GM19240 (cell line): ENCODE measurements around the gene SECISBP2L.

Experiments
- DNase-seq: peaks from one replicate; pipeline ENCODE4 v3.0.0; 2011; ENCODE audit warnings: low spot score; ENCODE audit not compliant: insufficient read length

Gene SECISBP2L

GRCh38 chr15:49058559-49058958 lies 12.3 kb upstream of the SECISBP2L start:
- no peak for DNase-seq

- DNase-seq = no peak
Measured at GRCh38 chr15:49055630-49056029, 9.4 kb upstream of the SECISBP2L start.

- no peak for DNase-seq
Measured at GRCh38 chr15:49052662-49053061, 6.4 kb upstream of the SECISBP2L start.

- no peak for DNase-seq
Measured at GRCh38 chr15:49047456-49047855, 1.2 kb upstream of the SECISBP2L start.

- DNase-seq = no peak
Measured at GRCh38 chr15:49045751-49046219, 461 bp downstream of the SECISBP2L start.

GRCh38 chr15:49044766-49045606 lies 1.3 kb downstream of the SECISBP2L start:
- no peak for DNase-seq

GRCh38 chr15:49044002-49044401 lies 2.2 kb downstream of the SECISBP2L start:
- no peak for DNase-seq

GRCh38 chr15:49042165-49042564 lies 4.1 kb downstream of the SECISBP2L start:
- no peak for DNase-seq

- no peak for DNase-seq
Measured at GRCh38 chr15:49041426-49041825, 4.8 kb downstream of the SECISBP2L start.

GRCh38 chr15:49040151-49040550 lies 6.1 kb downstream of the SECISBP2L start:
- no peak for DNase-seq

- DNase-seq = no peak
Measured at GRCh38 chr15:49038382-49038781, 7.9 kb downstream of the SECISBP2L start.

- no peak for DNase-seq
Measured at GRCh38 chr15:49037546-49037940, 8.7 kb downstream of the SECISBP2L start.

- no peak for DNase-seq
Measured at GRCh38 chr15:49036650-49037545, 9.3 kb downstream of the SECISBP2L start.

GRCh38 chr15:49035825-49036224 lies 10.4 kb downstream of the SECISBP2L start:
- no peak for DNase-seq

- no peak for DNase-seq
Measured at GRCh38 chr15:49032601-49033145, 13.6 kb downstream of the SECISBP2L start.

GRCh38 chr15:49031804-49032203 lies 14.4 kb downstream of the SECISBP2L start:
- DNase-seq = no peak

GRCh38 chr15:49026700-49027099 lies 19.5 kb downstream of the SECISBP2L start:
- no peak for DNase-seq

- no peak for DNase-seq
Measured at GRCh38 chr15:49024840-49025239, 21.4 kb downstream of the SECISBP2L start.

- no peak for DNase-seq
Measured at GRCh38 chr15:49023354-49023753, 22.9 kb downstream of the SECISBP2L start.

- DNase-seq = no peak
Measured at GRCh38 chr15:49015896-49016295, 30.4 kb downstream of the SECISBP2L start.

GRCh38 chr15:48999314-48999713 lies 46.9 kb downstream of the SECISBP2L start:
- DNase-seq = no peak

- DNase-seq = no peak
Measured at GRCh38 chr15:48996276-48996675, 50.0 kb downstream of the SECISBP2L start.
